HG03354 (cell line): Measurements from ENCODE around the gene PTHLH.

Source experiments
- ATAC-seq: cut with Tn5 transposase; IDR thresholded peaks from one replicate; pipeline ENCODE4 v1.9.1; 2021; ENCODE audit warnings: mild to moderate bottlenecking; ENCODE audit not compliant: unreplicated experiment, poor library complexity, severe bottlenecking

Gene PTHLH

DNA sequence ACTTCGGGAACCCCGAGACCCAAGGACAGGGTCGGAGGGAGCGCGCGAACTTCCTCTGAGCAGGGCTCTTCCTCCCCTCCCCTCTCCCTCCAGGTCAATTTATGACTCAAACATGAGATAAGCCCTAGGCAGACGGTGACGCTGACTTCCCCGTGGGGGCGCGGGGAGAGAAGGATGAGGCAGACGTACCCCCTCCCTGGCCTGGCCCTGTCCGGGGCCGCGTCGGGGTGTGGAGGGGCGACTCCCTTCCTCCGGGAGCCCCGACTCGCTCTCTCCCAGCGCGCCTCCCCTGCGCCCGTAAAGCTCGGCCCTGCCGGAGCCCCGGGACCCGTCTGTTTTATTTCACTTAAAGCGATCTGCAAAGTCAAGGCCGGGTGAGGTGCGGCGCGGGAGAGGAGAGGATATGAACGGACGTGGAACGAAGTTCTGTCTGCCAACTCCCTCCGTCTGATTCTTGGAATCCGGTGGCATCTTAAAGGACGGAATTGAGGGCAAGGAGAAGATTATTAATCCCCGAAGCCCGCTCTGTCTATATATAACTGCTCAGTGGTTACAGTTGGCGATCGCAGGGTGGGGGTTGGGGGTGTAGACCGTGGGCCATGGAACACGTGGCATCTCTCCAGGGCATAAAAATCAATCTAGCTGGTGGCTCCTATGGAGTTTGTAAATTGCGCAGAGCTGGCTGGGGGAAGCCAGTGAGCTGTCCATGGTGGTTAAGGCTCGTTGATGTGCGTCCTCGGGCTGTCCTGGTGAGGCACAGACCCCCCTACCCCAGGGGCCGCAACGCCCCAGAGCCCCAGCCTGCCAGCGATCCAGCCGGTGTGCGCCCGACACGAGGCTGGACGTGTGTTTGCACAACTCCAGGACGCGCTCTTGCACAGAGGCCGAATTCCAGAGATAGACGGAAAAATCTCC, 2.9 kb upstream of the PTHLH start:
- no peak for ATAC-seq

DNA sequence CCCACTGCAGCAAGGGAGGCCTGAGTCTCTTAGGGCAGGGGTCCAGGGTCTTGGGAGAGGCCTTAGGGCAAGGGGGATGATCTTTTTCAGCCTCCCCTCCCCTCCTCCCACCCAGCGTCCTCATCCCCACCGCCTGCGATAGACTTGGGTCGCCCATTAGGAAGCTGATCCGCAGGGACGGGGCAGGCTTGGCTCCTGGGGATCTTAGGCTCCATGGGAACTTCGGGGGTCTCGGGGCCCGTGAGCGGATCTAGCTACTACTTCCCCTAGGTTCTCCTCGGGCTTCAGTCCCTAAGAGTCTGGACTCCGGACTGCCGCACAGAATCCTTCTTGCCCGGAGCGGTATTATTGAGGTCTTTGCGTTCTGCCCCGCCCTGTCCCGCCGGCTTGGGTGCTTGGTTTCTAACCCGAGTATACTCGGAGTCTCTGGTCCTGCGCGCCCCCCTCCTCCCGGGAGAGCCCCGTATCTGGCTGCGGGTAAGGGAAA, 2.2 kb upstream of the PTHLH start:
- ATAC-seq: no peak

DNA sequence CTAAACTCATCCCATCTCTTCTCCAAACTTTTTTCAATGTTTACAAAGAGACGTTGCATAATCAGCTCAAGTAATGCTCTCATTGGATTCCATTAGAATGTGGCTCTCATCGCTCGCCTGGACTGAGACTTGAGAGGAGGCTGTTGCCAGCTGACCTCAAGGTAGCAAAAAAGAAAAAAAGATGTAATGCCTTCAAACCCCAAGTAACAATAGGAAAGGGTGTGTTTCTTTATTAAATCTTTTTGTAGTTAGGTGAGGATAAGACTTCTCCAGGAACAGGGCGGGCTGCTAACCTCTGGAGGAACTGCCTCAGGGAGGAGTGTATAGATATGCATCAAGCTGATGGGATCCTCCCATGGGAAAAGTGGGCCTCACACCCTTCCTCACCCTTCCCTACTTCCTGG, 956 bp upstream of the PTHLH start:
- no peak for ATAC-seq

DNA sequence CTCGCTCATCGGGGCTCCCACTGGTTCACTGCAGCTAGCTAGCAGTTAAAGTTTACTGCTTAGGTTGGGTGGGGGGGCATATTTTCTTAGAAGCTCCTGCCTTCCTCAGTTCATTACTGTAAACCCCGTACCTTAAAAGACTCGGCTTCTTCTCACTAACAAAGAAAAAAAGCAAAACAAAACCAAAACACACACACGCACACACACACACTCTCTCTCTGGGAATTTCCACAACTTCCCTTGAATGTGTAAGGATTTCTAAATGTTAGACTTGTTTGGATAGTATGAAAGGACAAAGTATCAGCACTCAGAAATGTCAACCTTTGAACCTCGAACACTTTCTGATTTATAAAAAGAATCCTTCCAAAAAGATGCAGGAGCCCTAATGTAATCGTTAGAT, 927 bp downstream of the PTHLH start:
- no peak for ATAC-seq

DNA sequence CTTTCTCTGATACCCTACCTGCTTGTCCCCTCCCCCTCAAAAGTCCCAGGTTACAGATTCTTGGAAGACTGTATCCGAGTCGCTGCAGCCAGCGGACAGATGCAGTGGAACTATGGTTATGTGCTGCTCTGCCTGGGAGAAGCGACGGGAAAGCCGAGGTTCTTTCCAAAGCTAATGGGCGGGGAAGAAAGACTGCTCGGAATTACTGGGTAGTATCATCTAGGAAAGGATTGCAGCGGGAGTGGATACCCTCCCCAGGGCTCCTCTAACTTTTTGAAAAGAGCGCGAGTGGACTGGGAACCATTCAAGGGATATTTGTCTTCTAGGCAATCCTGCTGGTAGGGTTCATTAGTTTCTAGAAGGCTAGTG, 1.4 kb downstream of the PTHLH start:
- no peak for ATAC-seq

DNA sequence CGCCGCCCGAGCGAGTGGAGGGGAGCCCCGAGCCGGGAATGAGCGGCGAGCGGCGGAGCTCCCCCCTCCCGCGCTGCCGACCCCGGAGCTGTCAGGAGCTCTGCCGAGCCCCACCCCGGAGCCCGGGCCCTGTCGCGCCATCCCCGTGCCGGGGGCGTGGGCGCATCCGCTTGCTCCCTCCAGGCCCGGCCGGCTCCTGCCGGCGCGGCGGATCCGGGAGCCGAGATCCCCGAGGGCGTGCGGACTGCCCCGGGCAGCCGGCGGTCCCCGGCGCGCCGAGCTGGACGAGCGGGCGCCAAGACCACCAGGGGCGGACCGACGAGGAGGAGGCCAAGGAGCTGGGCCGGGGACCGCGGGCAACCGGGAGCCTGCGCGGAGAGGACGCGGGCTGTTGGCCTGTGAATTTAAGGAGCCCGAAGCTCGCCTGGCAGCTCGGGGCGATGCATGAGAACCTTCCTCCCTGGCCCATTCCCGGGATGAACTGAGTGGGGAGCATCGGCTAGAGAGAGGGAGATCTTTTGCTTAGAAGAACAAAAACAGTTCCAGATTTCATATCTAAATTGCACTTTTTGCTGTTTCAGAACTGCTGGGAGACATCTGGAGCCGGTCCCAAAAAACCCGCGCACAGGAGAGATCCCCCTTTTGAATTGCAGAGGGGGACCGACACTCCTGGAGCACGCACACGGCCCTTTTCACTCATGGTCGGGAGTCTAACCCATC, 2.0 kb downstream of the PTHLH start:
- ATAC-seq: peak; percentile 37

DNA sequence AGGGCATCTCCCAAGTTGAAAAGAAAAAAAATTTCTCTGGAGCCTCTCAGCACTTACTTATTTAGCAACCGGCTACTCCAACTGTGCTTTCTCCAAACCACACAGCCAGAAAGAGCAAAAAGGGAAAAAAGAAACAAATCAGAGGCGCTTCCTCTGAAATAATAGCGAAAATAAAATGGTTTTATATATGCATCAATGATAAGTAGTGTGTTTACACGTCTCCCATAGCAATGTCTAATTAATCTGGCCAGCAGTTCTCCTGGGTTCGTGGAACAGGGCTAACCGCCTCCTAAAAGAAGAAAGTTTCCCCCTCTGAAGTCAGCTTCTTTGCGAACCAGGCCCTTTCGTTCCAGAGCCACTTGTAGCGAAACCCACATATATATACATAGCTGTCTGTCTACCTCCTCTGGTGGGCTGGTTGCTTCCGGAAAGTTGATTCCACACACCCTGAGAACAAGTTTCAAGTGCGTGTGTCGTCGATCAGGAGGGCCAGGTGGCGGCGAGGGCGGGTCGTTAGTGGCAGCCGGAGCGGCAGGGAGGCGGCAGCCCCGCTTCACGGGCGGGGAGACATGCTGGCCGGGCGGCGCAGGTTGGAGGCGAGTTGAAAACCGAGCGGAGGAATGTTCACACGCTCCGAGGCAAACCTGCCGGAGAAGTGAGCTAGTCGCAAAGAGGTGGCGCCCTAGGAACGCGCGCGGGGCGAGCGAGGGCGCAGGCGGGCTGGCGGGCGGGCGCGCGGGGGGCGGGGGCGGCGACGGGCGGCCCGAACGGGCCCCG, 2.7 kb downstream of the PTHLH start:
- ATAC-seq: peak; percentile 94

DNA sequence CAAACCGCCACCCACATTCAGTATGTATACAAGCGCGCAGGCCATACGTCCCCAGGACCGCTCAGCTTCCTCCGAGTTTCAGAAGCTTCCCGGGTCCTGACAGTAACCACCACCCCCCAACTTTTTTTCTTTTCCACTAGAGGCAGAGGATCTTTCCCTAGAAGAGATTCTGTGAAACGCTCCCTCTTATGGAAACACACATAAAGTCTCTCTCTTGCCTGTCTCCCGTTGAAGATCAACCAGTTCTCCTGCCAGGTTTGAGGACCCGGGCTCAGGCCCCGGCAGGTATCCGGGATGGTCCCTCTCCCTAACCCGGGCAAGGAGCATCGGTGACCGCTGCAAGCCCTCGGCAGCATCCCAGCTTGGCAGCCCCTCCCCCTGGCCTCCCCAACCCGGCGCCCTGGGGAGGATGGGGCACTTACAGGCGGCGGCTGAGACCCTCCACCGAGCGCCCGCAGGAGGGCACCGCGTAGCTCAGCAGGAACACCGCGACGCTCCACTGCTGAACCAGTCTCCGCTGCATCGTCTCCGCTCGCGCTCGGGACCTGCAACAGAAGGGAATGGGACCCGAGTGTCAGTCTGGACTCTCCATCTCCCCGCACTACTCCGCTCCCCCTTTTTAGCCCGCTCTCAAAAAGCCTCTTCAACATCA, 3.4 kb downstream of the PTHLH start:
- ATAC-seq: no peak

DNA sequence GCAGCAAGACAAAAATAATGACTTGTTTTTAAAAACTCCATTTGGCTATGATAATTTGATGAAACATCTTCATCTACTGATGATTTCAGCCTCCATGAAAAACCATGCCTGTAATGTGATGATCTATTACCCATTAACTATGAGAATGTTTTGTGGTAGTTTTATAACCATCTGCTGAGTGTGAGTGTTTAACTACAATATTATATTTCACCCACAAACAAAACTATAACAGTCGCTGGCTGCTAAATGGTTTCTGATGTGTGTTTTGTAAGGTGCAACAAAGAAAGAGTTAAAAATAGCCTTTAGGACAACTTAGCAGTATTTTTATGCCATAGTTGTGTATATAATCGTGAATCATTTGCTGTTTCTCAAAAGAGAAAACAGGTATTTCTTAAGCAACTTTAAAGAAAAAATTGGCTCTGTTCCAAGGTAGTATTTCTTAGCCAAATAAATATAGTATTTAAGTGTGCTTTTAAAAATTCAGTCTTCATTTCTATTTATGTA, 4.9 kb downstream of the PTHLH start:
- ATAC-seq: no peak

DNA sequence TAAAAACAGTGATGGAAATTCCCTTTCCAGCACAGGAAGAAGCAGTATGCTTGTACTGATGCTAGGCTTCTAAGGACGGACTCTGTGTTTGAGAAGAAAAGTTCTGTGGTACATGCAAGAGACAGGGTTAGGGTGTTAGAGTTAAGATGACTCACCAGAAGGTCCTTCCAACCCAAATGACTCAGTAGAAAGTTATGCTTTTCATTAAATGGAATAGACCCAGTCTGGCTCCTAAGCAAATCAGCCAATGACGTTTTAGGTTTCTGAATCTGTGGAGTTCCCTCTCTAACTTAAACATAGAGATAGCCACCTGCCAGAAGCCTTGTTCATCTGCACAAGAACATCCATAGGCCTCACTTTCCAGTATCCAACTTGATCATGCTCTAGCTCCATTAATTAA, 5.7 kb downstream of the PTHLH start:
- ATAC-seq: no peak

DNA sequence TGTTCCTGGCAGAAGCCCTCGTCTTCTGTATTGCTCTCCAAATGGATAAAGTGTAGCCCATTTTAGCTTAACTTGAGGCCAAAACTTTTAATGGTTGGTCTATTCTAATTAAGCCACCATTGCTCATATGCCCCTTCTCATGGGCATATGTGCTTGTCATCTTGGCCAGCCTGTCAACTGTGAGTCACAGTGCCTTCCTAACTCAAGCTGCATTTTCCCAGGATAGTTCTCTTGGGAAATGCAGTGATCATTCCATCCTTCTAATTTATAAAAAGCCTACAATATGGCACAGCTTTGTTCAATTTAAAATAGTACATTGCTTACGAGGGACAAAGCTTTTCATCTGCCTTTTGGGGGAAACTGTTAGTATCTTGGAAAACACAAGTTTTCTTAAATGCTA, 6.6 kb downstream of the PTHLH start:
- ATAC-seq: no peak

DNA sequence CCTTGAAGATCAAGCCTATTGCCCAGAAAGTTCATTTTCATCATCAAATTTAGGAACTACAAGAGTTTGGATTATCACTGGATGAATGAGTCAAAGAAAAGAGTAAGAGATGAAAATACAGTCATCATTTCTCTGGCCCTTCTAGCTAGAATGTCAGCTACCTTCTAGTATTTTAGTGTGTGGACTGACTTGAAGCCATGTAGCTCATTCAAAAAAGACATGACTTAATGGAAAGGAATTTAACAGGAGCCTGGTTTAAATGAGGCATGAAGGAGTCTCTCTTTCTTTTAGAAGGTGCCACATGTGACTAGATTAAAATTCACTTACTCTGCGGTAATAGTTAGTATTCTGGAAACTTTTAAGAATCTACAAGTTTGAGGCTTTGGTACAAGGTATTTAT, 7.1 kb downstream of the PTHLH start:
- ATAC-seq: no peak

DNA sequence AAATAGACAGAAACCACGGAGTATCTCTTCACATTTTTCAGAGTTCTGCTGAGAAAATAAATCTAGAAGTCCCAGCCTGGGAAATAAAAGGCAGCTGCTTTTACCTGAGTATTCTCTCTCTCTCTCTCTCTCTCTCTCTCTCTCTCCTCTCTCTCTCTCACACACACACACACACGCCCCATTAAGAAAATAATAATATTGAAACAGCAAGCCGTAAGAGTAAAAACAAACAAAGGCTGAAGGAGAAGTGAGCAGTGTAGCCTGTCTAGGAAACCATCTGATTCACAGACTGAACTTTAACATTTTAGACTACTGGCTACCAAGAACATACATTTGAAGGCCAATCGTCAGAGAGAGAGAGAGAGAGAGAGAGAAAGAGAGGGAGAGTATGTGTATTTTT, 8.4 kb downstream of the PTHLH start:
- ATAC-seq: no peak

DNA sequence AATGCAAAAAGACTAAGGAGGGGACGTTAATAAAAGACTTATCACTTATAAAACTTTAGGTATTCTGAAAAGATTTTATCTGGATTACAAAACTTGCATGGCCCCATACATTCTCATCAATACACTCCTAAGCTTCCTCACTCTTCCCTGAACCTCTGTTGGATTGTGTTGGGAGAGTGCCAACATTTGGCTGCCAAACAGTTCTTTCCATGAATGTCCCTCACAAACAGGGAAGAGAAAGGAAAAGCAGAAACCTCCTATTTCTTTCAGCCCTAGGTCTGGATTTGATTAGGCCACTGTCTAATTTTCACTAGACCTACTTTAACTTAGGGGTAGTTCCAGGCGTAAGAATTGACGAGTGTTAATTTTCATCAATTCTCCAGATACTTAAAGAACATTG, 11.7 kb downstream of the PTHLH start:
- no peak for ATAC-seq

DNA sequence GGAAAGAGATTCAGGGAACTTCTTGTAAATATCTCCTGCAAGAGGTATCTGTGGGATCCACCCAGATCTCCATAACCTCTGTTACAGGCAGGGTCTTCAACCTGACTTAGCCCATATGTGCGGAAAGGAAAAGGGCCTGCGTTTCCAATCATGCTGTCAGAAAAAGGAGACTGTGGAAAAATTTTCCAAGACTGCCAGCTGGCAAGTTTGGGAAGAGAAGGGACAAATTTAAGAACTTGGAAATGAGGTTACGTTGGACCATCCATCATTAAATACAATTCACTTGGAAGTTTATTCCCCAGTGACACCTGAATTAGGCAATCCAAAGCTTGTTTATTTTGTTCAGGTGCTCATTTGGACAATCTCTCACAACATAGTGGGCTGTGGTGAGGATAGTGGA, 13.9 kb downstream of the PTHLH start:
- no peak for ATAC-seq

DNA sequence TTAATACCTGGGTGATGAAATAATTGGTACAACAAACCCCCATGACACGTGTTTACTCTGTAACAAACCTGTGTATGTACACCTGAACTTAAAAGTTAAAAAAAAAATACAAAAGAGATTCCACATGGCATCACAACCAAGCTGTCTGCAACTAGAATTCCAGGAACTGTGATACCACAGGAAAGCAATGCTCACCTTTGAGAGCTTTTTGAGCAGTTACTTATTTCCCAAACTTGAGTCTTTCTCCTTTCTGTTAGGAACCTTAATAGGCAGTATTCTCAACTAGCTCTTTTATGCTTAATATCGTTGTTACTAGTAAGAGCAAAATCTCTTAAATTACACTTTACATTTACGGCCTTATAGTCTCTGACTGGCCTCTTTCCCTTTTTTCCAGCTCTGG, 15.2 kb downstream of the PTHLH start:
- no peak for ATAC-seq

DNA sequence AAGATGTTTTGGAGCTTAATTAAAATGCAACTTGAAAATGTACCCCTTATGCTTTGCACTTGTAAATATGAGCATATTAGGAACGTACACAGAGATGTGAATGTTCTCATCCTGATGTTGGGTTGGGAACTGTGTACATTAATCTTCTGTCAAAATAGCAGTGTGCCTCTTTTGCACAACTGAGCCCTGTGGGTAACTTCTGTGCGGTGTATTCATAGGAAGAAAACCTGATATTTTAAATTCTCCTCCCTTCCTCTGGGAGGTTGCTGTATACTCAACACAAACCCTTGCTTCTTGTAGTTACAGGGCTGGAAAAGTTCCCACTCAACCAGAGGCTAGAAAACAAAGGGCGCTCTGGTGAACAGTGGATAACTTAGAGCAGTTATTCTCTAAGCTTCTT, 18.7 kb downstream of the PTHLH start:
- no peak for ATAC-seq

DNA sequence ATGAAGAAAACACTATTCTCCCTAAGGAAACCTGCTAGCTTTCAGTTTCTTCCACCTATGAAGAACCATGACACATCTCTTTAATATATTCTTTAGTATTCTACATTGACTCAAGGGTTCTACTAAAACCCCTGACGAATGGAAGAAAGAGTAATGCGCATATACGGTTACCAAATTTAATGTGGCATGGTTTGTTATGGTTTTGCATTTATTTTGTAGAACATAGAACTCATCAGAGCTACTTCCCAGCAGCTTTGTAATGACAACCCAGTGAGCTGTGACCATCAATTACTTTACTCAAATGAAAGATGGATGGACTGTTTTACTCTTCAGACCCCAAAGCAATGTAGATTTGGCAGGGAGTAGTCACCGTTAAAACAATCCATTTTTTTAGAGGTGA, 19.2 kb downstream of the PTHLH start:
- no peak for ATAC-seq

DNA sequence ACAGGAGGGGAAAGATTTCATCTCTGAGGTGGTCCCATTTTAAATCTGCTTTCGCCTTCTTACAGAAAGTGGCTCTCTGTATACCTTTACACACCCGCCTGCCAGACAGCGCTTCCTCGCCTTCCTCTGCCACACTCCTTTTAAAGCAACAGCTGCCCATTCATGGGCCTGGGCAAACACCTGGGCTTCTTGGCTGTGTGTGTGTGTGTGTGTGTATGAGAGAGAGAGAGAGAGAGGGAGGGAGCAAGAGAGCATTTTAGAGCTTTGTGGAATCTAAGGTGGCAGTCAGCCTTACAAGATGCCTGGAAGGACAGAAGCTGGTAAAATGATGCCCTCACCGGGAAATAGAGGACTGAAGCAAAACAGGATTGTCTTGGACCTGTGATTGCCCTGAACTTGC, 20.0 kb downstream of the PTHLH start:
- ATAC-seq: no peak

DNA sequence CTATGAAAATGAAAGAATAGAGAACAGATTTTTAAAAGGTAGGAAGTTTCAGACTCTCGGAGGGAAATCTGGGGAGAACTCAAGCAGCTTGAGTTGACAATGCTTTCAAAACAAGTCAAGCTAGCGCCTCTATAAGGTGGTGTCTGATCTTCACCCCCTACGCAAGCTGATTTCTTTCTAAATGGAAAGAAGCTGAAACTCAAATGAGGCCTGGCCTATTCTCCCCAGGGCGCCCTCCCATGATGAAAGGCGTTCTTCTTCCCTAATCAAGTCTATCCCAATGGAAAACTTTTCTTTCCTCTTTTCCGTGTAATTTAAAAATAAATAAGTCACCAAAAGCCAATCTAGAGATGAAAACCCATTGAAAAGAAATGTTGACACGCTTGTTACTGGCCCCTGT, 20.6 kb downstream of the PTHLH start:
- ATAC-seq: no peak
